GM10248 (cell line): ENCODE results near the gene DEFB127.
"Not testable (repeated sequence)": the region's sequence is repeated elsewhere in the genome, so short reads cannot be mapped to it uniquely, and the experiment has no call there.

Experiments used
- CTCF ChIA-PET: fragments of 300-600 bp; sonication (Branson Sonifier 250); formaldehyde crosslinking; extraction: SDS; loops from one replicate; lab custom pipeline; 2021; ENCODE audit warnings: antibody characterized with exemption; lab: Yijun Ruan, JAX
- POLR2A ChIA-PET: fragments of 350-650 bp; sonication (Branson Sonifier 250); formaldehyde crosslinking; extraction: SDS; loops from one replicate; lab custom pipeline; 2020; ENCODE audit warnings: antibody characterized with exemption; lab: Yijun Ruan, JAX
- DNase-seq: peaks from one replicate; pipeline ENCODE4 v3.0.0; 2012; ENCODE audit errors: extremely low spot score
- CTCF ChIP-seq: IDR thresholded peaks from 2 replicates; pipeline ENCODE4 v1.5.1; 2012; ENCODE audit warnings: mild to moderate bottlenecking, low read depth; ENCODE audit errors: extremely low read depth, missing control alignments, control extremely low read depth

Gene DEFB127

GRCh38 chr20:157154-157553, at the start of gene DEFB127:
TSS of gene DEFB127 (plus strand) at chr20:157454. CDS start at chr20:157545, 91 bp downstream.
- no peak for DNase-seq
- ChIA-PET POLR2A (no interaction called here), CTCF (interaction anchor here (1.1 kb wide), 1 partner anchor 56 kb away, joined by 3 read pairs; no protein-coding TSS in a partner anchor)
- no peak for TF ChIP-seq CTCF

DNA sequence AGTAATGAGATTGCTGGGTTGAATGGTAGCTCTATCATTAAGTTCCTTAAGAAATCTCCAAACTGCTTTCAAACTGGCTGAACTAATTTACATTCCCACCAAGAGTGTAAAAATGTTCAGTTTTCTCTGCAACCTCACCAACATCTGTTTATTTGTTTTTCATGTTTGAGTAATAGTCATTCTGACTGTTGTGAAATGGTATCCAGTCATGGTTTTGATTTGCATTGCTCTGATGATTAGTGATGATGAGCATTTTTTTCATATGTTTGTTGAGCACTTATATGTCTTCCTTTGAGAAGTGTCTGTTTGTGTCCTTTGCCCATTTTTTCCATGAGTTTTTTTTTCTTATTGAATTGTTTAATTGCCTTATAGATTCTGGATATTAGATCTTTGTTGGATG, 44.9 kb upstream of the DEFB127 start:
- DNase-seq: no peak
- CTCF ChIA-PET: no interaction called here
- no peak for TF ChIP-seq CTCF
- POLR2A ChIA-PET: no interaction called here

DNA sequence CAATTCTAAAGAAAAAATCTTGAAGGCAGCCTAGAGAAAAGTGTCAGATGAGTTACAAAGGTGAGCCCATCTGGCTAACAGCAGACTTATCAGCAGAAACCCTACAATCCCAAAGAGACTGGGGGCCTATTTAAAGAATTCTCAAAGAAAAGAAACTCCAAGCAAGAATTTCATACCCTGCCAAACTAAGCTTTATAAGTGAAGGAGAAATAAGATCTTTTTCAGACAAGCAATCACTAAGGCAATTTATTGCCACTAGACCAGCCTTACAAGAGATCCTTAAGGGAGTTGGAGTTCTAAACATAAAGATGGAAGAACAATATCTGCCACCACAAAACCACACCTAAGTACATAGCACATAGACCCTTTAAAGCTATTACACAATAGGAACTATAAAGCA, 39.7 kb upstream of the DEFB127 start:
- ChIA-PET CTCF (interaction anchor here (0.9 kb wide), 1 partner anchor 14 kb away, joined by 3 read pairs; no protein-coding TSS in a partner anchor), POLR2A (no interaction called here)
- no peak for DNase-seq
- no peak for TF ChIP-seq CTCF

DNA sequence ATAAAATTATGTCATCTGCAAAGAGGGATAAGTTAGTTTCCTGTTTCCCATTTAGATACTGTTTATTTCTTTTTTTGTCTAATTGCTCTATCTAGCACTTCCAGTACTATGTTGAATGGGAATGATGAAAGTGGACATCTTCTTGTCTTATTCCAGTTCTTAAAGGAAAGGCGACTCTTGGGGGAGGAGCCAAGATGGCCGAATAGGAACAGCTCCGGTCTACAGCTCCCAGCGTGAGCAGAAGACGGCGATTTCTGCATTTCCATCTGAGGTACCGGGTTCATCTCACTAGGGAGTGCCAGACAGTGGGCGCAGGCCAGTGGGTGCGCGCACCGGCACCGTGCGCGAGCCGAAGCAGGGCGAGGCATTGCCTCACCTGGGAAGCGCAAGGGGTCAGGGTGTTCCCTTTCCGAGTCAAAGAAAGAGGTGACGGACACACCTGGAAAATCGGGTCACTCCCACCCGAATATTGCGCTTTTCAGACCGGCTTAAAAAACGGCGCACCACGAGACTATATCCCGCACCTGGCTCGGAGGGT, 27.4 kb upstream of the DEFB127 start:
- CTCF ChIA-PET, DNase-seq, POLR2A ChIA-PET: not testable (repeated sequence)

- ChIA-PET POLR2A (no interaction called here), CTCF (interaction anchor here (0.8 to 1.5 kb wide), 3 partner anchors 8 to 12 kb away, joined by 3 to 5 read pairs (median 3); no protein-coding TSS in a partner anchor)
- DNase-seq: no peak
- no peak for TF ChIP-seq CTCF
Observed at GRCh38 chr20:137668-138490, 19.4 kb upstream of the DEFB127 start.

DNA sequence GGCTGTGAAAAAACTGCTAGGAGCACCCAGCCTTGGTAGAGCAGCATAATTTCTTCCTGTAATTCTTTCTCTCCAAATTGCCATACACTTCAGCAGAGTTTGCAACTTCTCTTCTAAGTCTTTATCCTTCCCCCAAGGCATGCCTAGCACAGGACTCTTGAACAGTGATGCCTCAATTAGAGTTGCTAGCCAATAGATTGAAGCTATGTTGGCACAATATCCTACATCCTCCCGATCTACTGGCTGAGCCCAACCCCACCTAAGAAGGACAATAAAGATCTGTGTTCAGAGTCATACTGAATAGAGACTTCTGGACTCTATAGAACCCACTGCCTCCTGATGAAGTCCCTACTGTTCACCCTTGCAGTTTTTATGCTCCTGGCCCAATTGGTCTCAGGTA, 15.0 kb upstream of the DEFB127 start, which contains the start of gene DEFB126:
DEFB126 (plus strand) TSS at position 301 of the 400 bp plus-strand sequence; CDS start at position 340, 39 bp downstream.
- CTCF ChIA-PET: interaction anchor here (1.1 kb wide), 1 partner anchor 56 kb away, joined by 3 read pairs; no protein-coding TSS in a partner anchor
- no peak for TF ChIP-seq CTCF
- DNase-seq: no peak
- POLR2A ChIA-PET: no interaction called here

DNA sequence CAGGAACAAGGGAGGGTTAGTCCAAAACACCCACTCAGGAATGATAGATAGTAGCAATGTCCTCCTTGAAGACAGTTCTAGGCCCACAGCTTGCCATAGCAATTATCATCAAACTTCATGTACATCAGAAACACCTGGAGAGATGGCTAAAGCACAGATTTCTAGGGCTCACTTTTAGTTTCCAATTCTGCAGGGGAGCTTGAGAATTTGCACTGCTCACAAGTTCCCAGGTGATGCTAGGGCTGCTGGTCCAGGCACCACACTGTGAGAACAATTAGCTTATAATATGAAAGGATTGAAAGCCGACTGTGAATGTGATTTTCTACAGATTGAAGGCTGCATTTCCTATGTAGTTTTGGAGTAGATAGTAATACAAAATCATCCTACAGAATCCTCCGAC, 11.4 kb upstream of the DEFB127 start:
- no peak for DNase-seq
- TF ChIP-seq CTCF: no peak
- ChIA-PET POLR2A (no interaction called here), CTCF (interaction anchor here (1.1 kb wide), 1 partner anchor 8 kb away, joined by 5 read pairs; no protein-coding TSS in a partner anchor)
